ENCODE results near the gene CPLANE1. TPM values are rescaled to one million over a fixed set of nuclear protein-coding genes. Genes with fewer than 3 reads are reported as not detected.

Gene CPLANE1
- total RNA-seq, 1 experiment from 2014 or later: 3.5 TPM

GRCh38 chr5:37197340-37198050 is 51.7 kb downstream of the CPLANE1 start (continued):
- TF ChIP-seq, protein P1, sequence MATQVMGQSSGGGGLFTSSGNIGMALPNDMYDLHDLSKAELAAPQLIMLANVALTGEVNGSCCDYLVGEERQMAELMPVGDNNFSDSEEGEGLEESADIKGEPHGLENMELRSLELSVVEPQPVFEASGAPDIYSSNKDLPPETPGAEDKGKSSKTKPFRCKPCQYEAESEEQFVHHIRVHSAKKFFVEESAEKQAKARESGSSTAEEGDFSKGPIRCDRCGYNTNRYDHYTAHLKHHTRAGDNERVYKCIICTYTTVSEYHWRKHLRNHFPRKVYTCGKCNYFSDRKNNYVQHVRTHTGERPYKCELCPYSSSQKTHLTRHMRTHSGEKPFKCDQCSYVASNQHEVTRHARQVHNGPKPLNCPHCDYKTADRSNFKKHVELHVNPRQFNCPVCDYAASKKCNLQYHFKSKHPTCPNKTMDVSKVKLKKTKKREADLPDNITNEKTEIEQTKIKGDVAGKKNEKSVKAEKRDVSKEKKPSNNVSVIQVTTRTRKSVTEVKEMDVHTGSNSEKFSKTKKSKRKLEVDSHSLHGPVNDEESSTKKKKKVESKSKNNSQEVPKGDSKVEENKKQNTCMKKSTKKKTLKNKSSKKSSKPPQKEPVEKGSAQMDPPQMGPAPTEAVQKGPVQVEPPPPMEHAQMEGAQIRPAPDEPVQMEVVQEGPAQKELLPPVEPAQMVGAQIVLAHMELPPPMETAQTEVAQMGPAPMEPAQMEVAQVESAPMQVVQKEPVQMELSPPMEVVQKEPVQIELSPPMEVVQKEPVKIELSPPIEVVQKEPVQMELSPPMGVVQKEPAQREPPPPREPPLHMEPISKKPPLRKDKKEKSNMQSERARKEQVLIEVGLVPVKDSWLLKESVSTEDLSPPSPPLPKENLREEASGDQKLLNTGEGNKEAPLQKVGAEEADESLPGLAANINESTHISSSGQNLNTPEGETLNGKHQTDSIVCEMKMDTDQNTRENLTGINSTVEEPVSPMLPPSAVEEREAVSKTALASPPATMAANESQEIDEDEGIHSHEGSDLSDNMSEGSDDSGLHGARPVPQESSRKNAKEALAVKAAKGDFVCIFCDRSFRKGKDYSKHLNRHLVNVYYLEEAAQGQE (IDR thresholded peaks at IDR 0.05; ENCODE audit: low read depth): no peak

GRCh38 chr5:37190592-37190991 is 58.6 kb downstream of the CPLANE1 start:
- Histone ChIP-seq H3K27me3 (ENCODE audit: insufficient read depth, low read length) (no peaks in the 10 kb centered on the region), H3K9me2 (ENCODE audit: insufficient read depth) (no peaks in the 10 kb centered on the region), H2AFZ (ENCODE audit: low read depth, low read length, poor library complexity, severe bottlenecking) (no peak overlapping the region), H3K9me3 (ENCODE audit: control insufficient read depth in 1 of 2, insufficient read depth in 1 of 2, low read depth in 1 of 2, low read length in 2 of 2) (no peaks in the 10 kb centered on the region), H3K9ac (ENCODE audit: low read length) (no peak overlapping the region), H3K36me3 (ENCODE audit: control insufficient read depth in 1 of 2, insufficient read depth in 2 of 2, low read length in 2 of 2) (no peaks in the 10 kb centered on the region; a peak in 1 of 4 replicates), H3K4me1 (ENCODE audit: control insufficient read depth in 1 of 2, insufficient read depth in 2 of 2, low read length in 2 of 2) (no peaks in the 10 kb centered on the region), H3K4me2 (ENCODE audit: low read length) (no peak overlapping the region), H4K20me1 (ENCODE audit: insufficient read depth) (no peaks in the 10 kb centered on the region), H3K27ac (ENCODE audit: low read depth, low read length) (no peak overlapping the region), H3K4me3 (replicated peaks in 1 of 2; ENCODE audit: low read depth in 1 of 2, low read length in 2 of 2) (no peak overlapping the region), H3K79me2 (ENCODE audit: insufficient read depth, low read length) (no peaks in the 10 kb centered on the region)
- intact Hi-C loops (cut with micrococcal nuclease): no loop called here
- no TSS peak for BruUV-seq (replicated peaks)
- ChIA-PET CTCF (no interaction called here), RAD21 (ENCODE audit: low non-redundant PET in 1 of 2, low total read pairs in 2 of 2, uncharacterized antibody in 2 of 2, unreplicated experiment in 2 of 2) (no interaction called here), POLR2A (no interaction called here)
- ATAC-seq (no peak), DNase-seq (ENCODE audit: low read depth, low spot score) (no peak)
- no peak for TF ChIP-seq EGR1 (IDR thresholded peaks at IDR 0.05; ENCODE audit: low read depth)
- TF ChIP-seq SP1 (IDR thresholded peaks at IDR 0.05; ENCODE audit: low read depth): no peak
- TF ChIP-seq EZH2phosphoT487 (IDR thresholded peaks at IDR 0.05; ENCODE audit: borderline replicate concordance): no peak
- no peak for TF ChIP-seq CBX3 (IDR thresholded peaks at IDR 0.05; ENCODE audit: low read depth)
- TF ChIP-seq SRF (IDR thresholded peaks at IDR 0.05; ENCODE audit: low read depth): no peak
- no peak for TF ChIP-seq SIN3A (IDR thresholded peaks at IDR 0.05; ENCODE audit: low read depth)
- TF ChIP-seq ELF1 (IDR thresholded peaks at IDR 0.05; ENCODE audit: borderline replicate concordance, low read depth): no peak
- no peak for TF ChIP-seq CEBPB (IDR thresholded peaks at IDR 0.05; ENCODE audit: low read depth)
- TF ChIP-seq, protein P1 (IDR thresholded peaks at IDR 0.05; ENCODE audit: low read depth): no peak
- TF ChIP-seq FOSL1 (IDR thresholded peaks at IDR 0.05; ENCODE audit: low read depth): no peak

All from HCT116 (cell line).